Adipocyte (in vitro differentiated cells): Measurements from ENCODE around the gene NPB.

Source experiments
- DNase-seq: peaks from one replicate; pipeline ENCODE4 v3.0.0-alpha.2; 2015; ENCODE audit warnings: low read depth
- H3K27me3 ChIP-seq: replicated peaks from 2 replicates; pipeline ENCODE4 v1.7.0; 2013; ENCODE audit warnings: mild to moderate bottlenecking, low read length, moderate library complexity; ENCODE audit not compliant: control insufficient read depth, insufficient read depth
- H3K36me3 ChIP-seq: 2 replicates; pipeline ENCODE4 v1.7.0; 2013; ENCODE audit warnings: low read length, mild to moderate bottlenecking, moderate library complexity; ENCODE audit not compliant: control insufficient read depth, insufficient read depth, severe bottlenecking
- H3K4me1 ChIP-seq: 2 replicates; pipeline ENCODE4 v1.7.0; 2013; ENCODE audit warnings: mild to moderate bottlenecking, low read length, moderate library complexity; ENCODE audit not compliant: control insufficient read depth, insufficient read depth
- H3K4me3 ChIP-seq: 2 replicates; pipeline ENCODE4 v1.7.0; 2013; ENCODE audit warnings: mild to moderate bottlenecking, low read length, moderate library complexity
- H3K9ac ChIP-seq: 2 replicates; pipeline ENCODE4 v1.7.0; 2013; ENCODE audit warnings: mild to moderate bottlenecking, low read length, moderate library complexity
- H3K9me3 ChIP-seq: 2 replicates; pipeline ENCODE4 v1.7.0; 2013; ENCODE audit warnings: mild to moderate bottlenecking, low read length, moderate library complexity; ENCODE audit not compliant: control insufficient read depth

Gene NPB

DNA sequence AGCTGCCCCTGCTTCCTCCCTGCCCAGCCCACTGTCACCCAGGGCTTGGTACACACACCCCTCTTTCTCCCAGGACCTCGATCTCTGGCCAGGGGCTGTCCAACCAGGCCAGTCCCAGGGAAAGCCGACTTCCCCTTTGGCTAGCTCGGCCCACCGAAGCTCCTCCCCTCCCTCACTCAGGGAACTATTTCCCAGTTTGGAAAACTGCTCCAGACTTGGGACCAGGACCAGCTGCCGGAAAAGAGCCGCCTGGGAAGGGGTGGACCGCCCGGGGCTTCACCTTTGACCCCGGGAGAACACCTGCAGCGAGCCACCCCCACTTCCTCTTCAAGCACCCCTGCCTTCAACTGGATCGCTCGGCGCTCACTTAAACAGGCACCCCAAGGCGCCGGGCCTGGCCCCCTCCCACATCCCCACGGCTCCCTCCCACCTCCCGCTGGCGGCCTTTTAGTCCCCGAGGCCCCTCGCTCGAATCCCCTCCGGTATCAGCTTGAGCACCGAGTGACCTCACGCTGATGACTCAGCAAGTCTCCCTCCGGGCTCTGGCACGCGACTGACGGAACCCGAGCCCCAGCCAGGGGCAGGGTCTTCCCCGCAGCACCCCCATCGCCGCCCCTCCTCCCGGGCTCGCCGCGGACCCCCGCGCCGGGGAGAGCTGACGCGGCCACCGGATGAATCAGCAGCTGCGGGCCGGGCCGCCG, 24.6 kb downstream of the NPB start:
- no peaks in the 10 kb centered on the region for H3K27me3 ChIP-seq
- peak; percentile 91 for DNase-seq

GRCh38 chr17:81927152-81927652, 25.2 kb downstream of the NPB start:
- peak overlapping the region; percentile 87 for H3K9ac ChIP-seq
- no peaks in the 10 kb centered on the region for H3K27me3 ChIP-seq
- peak overlapping the region; percentile 85 for H3K4me3 ChIP-seq
- H3K36me3 ChIP-seq: peaks cover 5% of the 10 kb centered on the region
- no peaks in the 10 kb centered on the region for H3K9me3 ChIP-seq
- peaks cover 30% of the 10 kb centered on the region for H3K4me1 ChIP-seq
- no peak for DNase-seq

More for the DNA sequence above, 24.6 kb downstream of the NPB start:
- H3K4me3 ChIP-seq: peak overlapping the region; percentile 85
- peaks cover 33% of the 10 kb centered on the region for H3K4me1 ChIP-seq
- peak overlapping the region; percentile 87 for H3K9ac ChIP-seq
- H3K9me3 ChIP-seq: no peaks in the 10 kb centered on the region
- peaks cover 9% of the 10 kb centered on the region for H3K36me3 ChIP-seq

DNA sequence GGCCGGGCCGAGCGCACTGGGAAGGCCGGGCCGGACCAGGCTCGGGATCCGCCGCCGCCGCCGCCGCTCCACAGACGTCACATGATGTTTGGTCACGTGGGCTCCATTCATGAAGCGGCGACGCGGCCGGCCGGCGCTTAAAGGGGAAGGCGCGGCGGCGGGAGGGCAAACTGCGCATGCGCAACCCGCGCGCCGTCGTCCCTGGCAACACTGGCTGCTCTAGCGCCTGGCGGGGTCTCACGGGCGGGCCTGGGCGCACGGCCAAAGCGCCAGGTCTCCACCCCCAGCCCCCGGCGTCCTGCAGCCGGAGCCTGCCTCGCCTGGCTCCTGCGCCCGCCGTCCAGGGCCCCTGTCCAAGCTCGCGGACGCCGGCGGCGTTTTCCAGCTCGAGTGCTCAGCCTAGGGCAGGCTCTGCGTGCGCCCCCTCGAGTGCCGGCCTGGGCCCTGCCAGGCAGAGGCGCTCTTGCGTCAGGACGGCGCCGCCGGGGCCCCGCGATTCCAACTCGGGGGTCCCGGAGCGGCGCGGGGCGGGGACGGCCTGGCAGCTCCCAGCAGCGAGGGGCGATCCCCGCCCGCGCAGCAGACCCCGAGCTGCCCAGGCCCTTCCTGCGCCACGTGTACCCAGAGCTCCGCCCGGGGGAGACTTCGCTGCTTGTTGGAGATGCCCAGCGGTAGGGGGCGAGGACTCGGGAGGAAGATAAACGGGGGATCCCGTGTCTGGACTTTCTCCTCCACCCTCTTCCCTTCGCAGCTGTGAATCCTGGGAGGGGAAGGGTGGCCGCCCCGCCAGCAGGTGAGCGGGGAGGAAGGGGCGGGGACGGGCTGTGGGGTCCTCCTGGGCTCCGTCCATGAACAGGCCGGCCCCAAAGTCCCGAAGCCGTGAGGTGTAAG, 25.9 kb downstream of the NPB start, which contains the start of gene MAFG:
Gene MAFG (minus strand): TSS at position 83 of the 891 bp plus-strand sequence. CDS start 4,550 bp downstream, outside the sequence.
- no peaks in the 10 kb centered on the region for H3K36me3 ChIP-seq
- H3K4me1 ChIP-seq: peaks cover 27% of the 10 kb centered on the region
- H3K9ac ChIP-seq: peak within 1 kb of the TSS; percentile 87
- no peaks in the 10 kb centered on the region for H3K27me3 ChIP-seq
- no peaks in the 10 kb centered on the region for H3K9me3 ChIP-seq
- peak; percentile 98 for DNase-seq
- H3K4me3 ChIP-seq: peak within 1 kb of the TSS; percentile 85

DNA sequence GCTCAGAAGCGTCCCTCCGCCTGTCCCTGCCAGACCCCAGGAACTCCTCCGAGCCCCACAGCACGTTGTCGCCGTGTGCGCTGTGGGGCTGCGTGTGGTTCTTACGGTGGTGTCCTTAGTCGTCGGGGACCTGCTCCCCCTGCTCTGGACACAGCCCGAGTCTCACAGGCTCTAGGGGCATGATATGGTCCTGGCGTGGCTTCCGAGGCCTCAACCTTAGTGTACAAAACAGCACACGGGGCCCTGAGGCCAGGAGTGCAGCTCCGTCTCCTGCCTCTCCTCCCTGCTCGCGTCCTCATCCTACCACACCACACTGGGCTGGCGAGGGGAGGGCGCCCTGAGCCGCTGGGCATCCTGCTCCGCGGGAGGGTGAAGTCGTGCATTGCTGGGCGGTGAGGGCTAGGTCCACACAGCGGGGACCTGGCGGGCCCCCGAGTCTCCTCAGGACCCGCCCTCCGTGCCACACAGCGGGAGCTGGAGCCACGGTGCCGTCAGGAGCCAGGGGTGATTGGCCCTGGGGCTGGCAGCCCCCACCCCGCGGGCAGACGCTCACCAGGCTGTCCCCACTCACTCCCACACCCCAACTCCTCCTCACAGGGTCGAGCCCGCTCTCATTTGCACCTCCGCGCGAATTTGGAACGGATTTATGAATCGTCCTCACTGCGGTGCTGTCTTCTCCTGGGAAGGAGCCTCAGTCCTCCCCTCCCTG, 26.7 kb downstream of the NPB start:
- DNase-seq: peak; percentile 46
- H3K9ac ChIP-seq: peak overlapping the region; percentile 77
- peaks cover 21% of the 10 kb centered on the region for H3K4me1 ChIP-seq
- H3K4me3 ChIP-seq: peak overlapping the region; percentile 78
- H3K27me3 ChIP-seq: no peaks in the 10 kb centered on the region
- no peaks in the 10 kb centered on the region for H3K9me3 ChIP-seq
- H3K36me3 ChIP-seq: no peaks in the 10 kb centered on the region

DNA sequence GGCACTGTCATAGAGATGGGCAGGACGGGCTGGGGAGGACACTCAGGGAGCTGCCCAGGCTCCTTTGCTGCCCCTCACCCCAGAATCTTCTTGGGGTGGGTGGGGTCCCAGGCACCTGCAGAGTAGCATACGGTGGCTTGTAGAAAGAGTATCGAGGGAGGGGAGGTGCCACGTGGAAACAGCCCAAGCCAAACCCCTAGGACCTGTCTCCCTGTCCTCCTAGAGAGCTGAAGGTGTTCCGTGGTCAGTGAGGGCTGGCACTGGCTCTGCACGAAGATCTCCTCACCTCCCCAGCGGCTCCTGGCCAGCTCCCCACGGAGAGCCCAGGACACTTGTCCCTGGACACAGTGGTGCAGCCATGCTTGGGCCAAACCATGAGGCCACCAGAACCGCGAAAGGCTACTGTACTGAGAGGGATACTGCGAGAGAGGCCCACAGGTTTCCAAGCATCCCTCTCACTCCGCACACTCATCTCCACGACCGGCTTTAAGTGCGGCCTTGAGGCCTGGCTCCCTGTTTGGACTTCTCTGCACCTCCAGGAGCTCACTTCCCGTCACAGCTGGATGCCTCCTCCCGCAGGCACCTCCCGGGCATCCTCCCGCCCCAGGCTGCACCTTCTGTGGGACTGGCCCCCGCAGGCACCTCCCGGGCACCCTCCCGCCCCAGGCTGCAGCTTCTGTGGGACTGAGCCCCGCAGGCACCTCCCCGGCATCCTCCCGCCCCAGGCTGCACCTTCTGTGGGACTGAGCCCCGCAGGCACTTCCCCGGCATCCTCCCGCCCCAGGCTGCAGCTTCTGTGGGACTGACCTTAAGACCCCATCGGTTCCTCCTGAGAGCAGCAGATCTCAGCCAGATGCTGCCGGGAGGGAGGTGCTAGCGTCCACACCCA, 27.5 kb downstream of the NPB start:
- peaks cover 13% of the 10 kb centered on the region for H3K4me1 ChIP-seq
- no peak overlapping the region for H3K4me3 ChIP-seq
- no peak overlapping the region for H3K9ac ChIP-seq
- no peaks in the 10 kb centered on the region for H3K9me3 ChIP-seq
- DNase-seq: no peak
- H3K36me3 ChIP-seq: no peaks in the 10 kb centered on the region
- H3K27me3 ChIP-seq: no peaks in the 10 kb centered on the region

GRCh38 chr17:81930142-81931125, 28.4 kb downstream of the NPB start:
- Histone ChIP-seq H3K9me3 (no peaks in the 10 kb centered on the region), H3K36me3 (no peaks in the 10 kb centered on the region), H3K4me1 (peaks cover 7% of the 10 kb centered on the region), H3K9ac (no peak overlapping the region), H3K4me3 (no peak overlapping the region), H3K27me3 (no peaks in the 10 kb centered on the region)
- DNase-seq: peak; percentile 28

- no peak overlapping the region for H3K9ac ChIP-seq
Observed at GRCh38 chr17:81931189-81931556, 29.1 kb downstream of the NPB start.

DNA sequence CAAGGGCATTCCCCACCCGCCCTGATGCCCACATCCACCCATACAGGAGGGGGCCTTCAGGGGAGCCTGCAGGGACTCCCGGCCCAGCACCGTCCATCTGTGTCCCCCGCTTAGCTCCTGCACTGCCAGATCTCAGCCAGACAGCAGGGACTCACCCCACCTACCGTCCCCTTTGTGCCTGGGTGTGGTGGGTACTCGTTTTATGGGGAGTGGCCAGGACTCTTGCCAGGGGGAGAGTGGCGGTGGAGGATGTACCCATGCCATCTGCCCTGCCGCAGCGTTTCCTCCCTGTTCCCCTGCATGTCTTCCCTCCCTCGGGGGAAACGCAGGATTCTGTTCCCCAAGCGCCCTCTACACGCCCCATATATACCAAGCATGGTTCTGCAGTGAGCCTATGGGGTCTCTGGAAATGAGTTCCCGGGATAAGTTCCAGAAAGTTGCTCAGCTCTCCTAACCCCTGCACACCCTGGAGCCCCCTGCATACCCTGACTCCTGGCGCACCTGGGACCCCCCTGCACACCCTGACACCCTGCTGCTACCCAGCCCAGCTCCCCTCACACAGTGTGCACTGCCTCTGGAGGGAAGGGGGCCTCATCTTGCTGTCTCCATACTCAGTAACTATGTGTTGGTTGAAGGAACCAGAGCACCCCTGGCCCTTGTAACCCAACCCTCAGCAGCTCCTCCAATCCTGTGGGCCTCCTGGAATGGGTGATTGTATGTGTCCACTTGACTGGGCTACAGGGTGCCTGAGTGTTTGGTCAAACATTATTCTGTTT, 29.7 kb downstream of the NPB start:
- no peaks in the 10 kb centered on the region for H3K27me3 ChIP-seq
- peaks cover 3% of the 10 kb centered on the region for H3K4me1 ChIP-seq
- no peaks in the 10 kb centered on the region for H3K36me3 ChIP-seq
- no peak overlapping the region for H3K4me3 ChIP-seq
- no peak for DNase-seq
- H3K9ac ChIP-seq: no peak overlapping the region
- H3K9me3 ChIP-seq: no peaks in the 10 kb centered on the region

More at GRCh38 chr17:81931189-81931556, 29.1 kb downstream of the NPB start:
- Histone ChIP-seq H3K36me3 (no peaks in the 10 kb centered on the region), H3K27me3 (no peaks in the 10 kb centered on the region), H3K4me1 (peaks cover 2% of the 10 kb centered on the region), H3K9me3 (no peaks in the 10 kb centered on the region), H3K4me3 (no peak overlapping the region)
- DNase-seq: no peak

- DNase-seq: no peak
- H3K36me3 ChIP-seq: no peaks in the 10 kb centered on the region
- H3K9ac ChIP-seq: no peak overlapping the region
Observed at GRCh38 chr17:81932333-81932983, 30.4 kb downstream of the NPB start.

More at GRCh38 chr17:81932333-81932983, 30.4 kb downstream of the NPB start:
- Histone ChIP-seq H3K4me1 (peaks cover 5% of the 10 kb centered on the region), H3K4me3 (no peak overlapping the region), H3K27me3 (no peaks in the 10 kb centered on the region), H3K9me3 (no peaks in the 10 kb centered on the region)
